CD4-positive, alpha-beta T cell treated with Interleukin-6 for 4 hours (primary cell): ENCODE results near the gene KLHL40.

Experiments used
- DNase-seq: peaks from one replicate; pipeline ENCODE4 v3.0.0-alpha.2; 2020; ENCODE audit warnings: mixed read lengths

Gene KLHL40, protein sequence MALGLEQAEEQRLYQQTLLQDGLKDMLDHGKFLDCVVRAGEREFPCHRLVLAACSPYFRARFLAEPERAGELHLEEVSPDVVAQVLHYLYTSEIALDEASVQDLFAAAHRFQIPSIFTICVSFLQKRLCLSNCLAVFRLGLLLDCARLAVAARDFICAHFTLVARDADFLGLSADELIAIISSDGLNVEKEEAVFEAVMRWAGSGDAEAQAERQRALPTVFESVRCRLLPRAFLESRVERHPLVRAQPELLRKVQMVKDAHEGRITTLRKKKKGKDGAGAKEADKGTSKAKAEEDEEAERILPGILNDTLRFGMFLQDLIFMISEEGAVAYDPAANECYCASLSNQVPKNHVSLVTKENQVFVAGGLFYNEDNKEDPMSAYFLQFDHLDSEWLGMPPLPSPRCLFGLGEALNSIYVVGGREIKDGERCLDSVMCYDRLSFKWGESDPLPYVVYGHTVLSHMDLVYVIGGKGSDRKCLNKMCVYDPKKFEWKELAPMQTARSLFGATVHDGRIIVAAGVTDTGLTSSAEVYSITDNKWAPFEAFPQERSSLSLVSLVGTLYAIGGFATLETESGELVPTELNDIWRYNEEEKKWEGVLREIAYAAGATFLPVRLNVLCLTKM

DNA sequence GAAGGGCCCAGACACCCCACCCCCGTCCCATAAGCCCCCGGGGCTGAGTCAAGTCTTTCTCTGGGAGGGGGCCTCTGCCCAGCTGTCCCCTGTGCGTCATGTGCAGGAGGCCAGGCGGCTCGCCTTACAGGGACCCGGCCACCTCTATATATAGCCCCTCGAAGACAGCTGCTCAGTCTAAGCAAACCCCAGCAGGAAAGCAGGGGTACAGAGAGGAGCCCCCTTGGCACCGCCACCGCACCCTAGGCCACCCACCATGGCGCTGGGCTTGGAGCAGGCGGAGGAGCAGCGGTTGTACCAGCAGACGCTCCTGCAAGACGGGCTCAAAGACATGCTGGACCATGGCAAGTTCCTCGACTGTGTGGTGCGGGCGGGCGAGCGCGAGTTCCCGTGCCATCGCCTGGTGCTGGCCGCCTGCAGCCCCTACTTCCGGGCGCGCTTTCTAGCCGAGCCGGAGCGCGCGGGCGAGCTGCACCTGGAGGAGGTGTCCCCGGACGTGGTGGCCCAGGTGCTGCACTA is at the start of gene KLHL40:
TSS of gene KLHL40 (plus strand) at position 175 of the 519 bp plus-strand sequence. CDS start at position 257, 82 bp downstream.
- DNase-seq: no peak

DNA sequence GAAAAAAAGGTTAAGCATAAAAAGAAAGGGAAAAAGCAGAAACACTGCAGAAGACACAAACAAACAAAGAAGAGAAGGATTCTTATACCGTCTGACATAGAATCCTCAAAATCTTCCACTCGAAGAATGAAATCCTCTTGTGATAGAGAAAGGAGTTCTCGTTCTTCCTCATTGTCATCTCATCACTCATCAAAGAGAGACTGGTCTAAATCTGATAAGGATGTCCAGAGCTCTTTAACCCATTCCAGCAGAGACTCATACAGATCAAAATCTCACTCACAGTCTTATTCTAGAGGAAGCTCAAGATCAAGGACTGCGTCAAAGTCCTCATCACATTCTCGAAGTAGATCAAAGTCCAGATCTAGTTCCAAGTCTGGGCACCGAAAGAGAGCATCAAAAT is 48.3 kb upstream of the KLHL40 start:
- no peak for DNase-seq

DNA sequence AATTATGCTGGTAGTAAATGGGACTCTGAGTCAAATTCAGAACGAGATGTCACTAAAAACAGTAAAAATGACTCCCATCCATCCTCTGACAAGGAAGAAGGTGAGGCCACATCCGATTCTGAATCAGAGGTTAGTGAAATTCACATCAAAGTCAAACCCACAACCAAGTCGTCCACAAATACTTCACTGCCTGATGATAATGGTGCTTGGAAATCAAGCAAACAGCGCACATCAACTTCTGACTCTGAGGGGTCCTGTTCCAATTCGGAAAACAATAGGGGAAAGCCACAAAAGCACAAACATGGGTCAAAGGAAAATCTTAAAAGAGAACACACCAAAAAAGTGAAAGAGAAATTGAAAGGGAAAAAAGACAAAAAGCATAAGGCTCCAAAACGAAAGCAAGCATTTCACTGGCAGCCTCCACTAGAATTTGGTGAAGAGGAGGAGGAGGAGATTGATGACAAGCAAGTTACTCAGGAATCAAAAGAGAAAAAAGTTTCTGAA is 46.9 kb upstream of the KLHL40 start:
- peak; percentile 47 for DNase-seq

DNA sequence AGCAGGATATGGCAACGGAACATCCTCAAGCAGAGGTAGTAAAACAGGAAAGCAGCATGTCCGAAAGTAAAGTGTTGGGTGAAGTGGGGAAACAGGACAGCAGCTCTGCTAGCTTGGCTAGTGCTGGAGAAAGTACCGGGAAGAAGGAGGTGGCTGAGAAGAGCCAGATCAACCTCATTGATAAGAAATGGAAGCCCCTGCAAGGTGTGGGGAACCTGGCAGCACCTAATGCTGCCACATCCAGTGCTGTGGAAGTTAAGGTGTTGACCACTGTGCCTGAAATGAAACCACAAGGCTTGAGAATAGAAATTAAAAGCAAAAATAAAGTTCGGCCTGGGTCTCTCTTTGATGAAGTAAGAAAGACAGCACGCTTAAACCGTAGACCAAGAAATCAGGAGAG is 46.1 kb upstream of the KLHL40 start:
- no peak for DNase-seq

DNA sequence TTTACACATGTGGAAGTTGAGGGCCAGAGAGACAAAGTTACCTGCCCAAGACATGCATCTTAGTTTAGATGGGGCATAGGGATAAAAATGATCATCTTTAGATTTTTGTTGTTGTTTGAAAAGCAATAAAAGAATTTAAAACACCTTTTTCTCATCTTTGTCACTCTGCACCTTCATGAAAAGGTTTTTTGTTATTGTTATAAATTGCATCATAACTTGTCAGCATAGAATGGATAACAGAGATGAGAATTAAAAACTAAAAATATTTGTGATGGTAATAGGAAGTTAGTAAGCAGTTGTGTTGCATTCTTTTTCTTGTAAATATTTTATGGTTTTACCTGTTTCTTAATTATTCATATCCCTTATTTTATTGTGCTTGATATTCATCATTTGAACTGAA is 45.2 kb upstream of the KLHL40 start:
- no peak for DNase-seq

DNA sequence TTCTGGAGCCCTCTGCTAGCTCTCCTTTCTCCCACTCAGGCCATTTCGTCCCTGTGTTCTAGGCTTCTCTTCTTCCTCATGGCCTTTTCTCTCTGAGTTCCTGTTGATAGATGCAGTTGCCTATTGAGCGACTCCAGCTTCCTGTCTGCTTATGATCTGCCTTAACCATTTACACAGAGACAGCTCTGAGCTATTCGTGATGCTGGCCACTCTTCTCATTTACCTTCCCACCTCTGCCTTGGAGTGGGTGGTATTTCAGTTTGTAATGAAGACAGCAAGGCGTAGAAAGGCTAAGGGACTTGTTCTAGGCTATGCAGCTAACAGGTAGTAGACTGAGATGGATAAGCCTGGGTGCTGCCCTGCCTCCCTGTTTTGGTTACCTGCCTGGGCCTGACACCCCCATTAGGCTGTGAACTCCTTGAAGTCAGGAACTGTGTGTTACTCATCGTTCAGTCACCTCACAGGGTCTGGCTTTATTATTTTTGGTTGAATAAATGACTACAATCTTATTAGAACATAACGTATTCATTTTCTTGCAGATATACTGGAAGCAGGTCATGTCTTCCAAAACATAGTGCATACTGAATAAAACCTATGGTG is 44.5 kb upstream of the KLHL40 start:
- no peak for DNase-seq

DNA sequence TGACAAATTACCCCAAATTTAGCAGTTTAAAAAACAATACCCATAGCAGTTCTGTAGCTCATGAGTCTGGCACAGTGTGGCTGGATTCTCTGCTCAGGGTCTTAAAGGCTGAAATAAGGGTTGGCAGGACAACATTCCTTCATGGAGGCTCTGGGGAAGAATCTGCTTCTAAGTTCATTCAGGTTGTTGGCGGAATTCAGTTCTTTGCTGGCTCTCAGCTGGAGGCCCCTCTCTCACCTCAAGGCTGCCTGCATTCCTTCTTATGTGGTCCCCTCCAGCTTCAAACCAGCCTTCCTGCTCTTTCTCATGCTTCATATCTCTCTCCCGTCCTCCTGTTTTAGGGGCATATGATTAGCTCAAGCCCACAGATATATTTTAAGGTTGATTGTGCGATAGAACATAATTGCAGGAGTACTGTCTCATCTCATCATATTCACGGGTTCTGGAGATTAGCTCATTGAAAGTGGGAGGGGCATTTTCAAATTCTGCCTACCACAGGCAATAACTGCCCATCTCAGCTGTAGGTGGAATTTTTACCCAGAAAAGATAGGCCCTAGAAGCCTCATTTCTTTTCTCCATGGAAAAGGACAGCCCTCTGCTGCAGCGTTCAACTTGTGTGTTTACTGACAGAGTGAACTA is 37.4 kb upstream of the KLHL40 start:
- no peak for DNase-seq

DNA sequence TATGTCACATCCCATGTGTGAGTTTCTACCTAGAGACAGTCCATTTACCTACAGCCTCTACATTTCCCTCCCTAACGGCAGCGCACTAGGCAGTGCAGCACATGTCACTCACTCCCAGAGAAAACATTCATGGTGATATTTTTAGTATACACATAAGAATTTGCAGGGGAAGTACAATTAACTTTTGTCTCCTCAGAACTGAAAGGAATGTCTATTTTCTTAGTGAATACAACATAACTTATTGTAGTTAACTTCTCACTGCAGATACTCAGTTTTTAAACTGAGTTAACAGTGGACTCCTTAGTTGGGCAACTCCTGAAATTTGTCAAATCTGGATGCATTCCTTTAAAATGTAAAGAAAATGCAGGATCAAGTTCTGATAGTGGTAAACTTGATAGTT is 36.3 kb upstream of the KLHL40 start:
- no peak for DNase-seq

DNA sequence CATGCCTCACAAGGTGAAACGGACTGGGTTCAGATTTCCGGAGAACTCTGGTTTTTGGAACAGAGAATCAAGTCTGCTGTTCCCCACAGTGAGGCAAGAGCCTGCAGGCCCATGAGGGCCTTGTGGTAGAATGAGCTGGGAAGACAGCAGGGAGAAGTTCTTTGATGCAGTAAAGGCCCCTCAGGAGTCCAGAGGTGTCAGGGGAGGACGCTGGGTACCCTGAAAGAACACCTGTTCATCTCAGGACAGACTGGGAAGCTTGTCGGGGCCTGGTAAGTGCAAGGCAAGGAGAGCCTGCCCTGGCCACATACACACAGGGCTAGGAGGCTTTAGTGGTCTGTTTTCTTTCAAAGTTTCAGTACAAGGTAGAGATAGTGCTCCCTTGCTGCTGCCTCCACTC is 35.6 kb upstream of the KLHL40 start:
- DNase-seq: no peak

DNA sequence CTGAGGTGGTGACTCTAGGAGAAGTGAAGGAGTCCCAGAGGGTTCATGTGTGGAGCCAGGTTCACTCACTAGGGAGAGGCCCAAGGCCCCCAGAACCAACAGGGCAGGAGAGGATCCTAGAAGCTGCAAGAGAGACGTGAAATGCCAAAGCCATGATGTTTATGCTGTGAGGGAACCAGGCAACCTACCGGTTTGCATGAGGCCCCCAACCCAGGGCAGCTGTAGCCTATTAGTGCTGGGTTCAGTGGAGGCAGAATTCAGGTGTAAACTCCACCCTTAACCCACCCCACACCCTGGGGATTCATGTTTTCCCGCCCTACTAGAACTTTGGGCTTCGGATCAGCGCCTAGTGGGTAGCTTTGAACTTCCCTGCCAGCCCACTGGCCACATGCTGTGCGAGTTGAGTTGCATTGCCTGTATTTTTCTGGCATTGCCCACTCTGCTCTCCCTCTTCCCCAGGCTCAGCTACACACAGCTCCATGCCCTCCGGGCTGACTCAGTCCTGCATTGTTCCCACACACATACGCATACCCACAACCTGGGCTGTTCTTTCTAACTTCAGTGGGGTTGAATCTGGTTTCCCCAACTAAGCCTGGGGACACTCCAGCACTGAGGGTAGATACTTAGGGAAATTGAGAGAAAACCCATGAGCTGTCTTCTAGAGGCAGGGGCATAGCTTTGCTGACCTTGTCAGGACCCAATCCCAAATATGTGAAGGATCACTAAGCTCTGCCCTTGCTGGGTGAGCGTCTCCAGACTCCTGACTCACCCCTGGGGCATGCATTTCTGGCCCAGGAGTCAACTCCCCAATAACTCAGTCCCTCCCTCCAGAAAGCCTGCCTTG is 33.9 kb upstream of the KLHL40 start:
- no peak for DNase-seq

DNA sequence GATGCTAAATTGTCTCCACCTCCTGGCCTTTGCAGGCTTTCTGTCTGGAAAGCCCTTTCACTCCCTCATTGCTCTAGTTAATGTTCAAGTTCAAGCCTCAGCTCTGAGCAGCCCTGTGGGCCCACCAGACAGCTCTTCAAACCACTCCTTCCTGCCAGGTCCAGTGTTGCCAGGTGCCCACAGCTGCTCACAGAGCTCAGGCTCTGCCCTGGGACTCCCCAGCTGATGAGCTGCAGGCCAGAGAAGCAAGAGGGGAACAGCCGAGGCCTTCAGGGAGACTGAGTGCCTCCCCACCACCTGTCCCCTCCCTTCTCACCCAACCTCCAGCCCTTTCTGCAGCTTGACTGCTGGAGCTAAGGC is 33.1 kb upstream of the KLHL40 start:
- no peak for DNase-seq

DNA sequence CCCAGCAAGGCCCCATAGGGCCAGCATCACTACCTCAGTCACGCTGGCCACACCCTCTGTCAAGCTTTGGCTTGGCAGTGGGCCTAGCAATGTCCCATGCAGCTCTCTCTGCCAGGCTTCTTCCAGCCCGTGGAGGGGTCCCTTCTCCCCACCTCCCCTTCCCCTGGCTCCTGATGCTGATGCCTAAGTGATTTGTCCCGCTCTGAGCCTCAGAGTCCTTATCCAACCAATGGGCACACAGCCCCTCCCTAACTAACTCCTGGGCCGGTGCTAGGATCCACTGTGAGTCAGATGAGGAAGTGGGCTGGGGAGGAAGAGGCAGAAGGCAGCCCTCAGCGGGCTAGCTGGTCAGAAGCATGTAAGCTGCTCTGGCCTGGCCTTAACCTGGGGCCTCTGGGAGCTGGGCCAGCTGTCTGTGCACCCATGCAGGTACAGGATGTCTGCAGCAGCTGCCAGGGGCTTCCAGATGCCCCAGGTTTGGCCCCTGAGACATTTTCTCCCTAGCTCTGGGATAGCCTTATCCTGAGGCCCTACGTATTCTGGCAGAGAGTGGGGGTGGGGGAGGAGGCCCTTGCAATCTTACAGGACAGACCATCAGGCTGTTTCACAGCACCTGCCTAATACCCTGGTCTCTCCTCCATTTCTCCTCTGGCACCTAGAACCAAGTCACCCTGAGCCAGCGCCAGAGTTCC is 32.6 kb upstream of the KLHL40 start:
- DNase-seq: no peak

DNA sequence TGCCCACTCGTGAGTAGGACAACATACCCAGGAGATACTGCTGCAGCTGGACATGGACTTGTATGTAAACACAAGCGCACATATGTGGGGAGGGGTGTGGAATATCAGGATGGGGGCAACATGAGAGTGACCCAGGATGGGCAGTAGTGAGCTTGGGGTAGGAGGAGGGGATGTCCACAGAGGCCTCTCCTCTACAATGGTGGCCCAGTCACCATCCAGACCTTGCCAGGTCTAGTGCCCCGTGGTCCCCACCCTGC is 32.1 kb upstream of the KLHL40 start:
- DNase-seq: no peak

DNA sequence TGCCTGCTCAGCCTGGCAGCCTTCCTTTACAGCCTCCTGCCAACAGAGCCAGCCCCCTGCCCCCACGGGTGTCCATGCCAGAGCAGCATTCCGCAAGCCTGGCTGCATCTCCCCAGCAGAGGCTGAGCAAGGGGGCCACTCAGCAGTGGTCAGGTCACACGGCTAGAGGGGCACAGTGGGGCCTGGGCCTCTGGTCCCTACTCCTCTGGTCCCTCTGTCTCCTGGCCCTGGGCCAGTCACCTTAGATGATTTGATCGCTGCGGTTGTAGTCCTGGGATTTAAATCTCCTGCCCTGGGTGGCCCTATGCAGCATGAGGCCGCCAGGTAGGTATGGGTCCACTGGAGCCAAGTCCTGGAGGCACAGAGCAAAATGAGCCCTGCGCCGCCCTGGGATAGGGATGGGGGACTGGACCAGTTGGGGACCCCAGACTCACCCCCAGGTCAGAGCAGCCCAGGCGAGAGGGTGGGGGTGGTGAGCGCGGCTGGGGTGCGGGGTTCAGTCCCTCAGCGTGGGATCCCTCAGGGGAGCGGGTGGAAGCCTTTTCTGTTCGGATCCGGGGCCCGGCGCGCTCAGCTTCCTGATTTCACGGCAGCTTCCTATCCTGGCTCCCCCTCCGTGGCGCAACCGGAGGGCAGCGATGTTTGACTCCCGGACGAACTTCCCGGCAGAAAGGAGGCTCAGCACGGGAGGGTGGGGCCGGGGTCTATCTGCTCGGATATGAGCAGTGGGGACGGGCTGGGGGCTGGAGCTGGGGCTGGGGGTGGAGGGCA is 31.6 kb upstream of the KLHL40 start, which contains the start of gene ZBTB47:
TSS of gene ZBTB47 (plus strand) at position 138 of the 771 bp plus-strand sequence. CDS start 4,659 bp downstream, outside the sequence.
- peak; percentile 41 for DNase-seq

DNA sequence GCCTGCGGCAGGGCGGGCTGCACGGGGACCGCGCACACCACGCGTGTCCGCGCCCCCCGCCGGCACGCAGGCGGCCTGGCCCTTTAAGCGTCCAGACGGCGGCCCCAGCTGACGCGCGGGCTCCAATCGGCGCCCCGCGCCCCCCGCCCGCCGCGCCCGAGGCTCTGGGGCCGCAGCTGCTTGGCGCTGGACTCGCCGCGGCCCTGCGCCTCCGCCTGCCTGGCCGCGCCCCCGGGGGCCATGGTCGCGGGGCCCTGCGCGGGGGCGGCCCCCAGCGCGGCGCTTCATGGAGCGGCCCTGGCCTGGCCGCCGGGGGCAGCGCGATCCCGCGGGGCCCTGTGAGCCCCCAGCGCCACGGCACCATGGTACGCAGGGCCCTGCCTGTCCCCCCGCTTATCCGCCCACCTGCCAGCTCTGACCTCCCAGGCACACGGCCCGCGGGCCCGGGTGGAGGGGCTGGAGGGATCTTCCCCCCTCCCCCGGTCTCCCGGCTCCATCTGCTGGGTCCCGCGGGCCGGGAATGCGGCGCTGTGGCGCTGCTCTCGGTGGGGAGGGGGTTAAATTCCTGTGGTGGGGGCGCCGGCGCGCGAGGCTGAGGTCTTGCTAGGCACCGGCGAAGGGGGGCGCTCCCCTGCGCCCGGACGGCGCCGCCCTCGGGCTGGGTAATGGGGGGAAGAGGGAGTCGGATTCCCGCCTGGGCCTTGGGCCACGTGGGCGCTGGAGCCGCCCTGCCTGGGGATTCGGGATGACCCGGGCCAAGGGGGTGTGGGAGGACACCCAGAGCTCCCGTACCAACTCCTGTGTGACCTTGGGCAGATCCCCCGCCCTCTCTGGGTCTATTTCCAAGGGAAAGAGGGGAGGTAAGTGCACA is 30.8 kb upstream of the KLHL40 start:
- no peak for DNase-seq

DNA sequence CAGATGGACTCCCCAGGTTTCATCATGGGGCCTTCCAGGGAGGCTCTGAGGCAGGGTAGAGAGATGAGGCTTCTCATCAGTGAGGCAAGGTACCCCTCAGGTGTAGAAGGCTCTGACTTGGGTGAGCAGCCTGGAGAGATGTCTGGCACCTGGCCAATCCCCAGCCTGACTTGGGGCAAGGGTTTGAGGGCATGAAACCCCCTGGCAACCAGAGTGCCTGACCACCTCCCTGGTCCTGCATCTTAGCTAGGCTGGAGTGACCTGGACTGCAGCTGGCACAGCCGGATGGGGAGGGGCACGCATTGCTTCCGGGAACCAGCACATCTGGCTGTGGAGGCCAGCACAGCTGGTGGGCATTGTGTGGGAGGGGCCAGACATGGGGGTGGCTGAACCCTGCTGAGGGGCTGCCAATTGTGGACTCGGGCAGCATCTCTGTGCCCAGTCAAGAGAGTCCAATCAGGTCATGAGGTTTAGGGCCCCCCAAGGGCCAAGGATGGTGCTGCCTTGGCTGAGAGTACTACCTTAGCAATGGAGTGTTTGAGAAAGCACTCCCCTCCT is 29.9 kb upstream of the KLHL40 start:
- peak; percentile 21 for DNase-seq

DNA sequence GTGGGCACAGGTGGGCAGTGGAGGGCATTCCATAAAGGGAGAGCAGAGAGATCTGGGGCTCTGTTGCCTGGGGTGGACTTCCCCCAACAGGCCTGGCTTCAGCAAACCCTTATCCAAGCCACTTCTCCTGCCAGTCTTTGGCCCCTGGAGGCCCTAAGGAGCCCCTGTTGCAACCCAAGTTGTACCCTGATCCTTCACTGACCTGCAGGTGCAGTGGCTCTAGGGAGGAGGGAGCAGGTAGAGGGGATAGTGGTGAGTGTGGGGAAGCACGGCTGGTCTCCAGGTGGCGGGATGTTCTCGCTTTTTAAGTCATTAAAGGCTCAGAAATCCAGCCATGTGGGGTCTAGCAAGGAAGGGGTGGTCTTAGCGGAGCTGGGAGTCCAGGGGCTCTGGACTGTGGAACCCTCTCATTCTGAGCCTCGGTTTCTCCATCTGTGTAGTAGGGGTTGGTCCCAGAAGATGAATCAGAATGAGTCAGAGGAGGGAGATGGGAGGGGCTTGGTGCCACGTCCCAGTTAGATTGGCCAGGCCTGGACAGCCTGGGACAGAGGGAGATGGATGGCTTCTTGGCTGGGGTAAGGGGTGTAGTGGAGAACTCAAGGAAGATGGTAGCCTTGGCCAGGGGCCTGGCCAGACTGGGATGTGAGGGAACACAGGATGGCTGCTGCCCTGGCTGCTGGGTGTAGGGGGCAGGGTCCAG is 29.2 kb upstream of the KLHL40 start:
- no peak for DNase-seq

DNA sequence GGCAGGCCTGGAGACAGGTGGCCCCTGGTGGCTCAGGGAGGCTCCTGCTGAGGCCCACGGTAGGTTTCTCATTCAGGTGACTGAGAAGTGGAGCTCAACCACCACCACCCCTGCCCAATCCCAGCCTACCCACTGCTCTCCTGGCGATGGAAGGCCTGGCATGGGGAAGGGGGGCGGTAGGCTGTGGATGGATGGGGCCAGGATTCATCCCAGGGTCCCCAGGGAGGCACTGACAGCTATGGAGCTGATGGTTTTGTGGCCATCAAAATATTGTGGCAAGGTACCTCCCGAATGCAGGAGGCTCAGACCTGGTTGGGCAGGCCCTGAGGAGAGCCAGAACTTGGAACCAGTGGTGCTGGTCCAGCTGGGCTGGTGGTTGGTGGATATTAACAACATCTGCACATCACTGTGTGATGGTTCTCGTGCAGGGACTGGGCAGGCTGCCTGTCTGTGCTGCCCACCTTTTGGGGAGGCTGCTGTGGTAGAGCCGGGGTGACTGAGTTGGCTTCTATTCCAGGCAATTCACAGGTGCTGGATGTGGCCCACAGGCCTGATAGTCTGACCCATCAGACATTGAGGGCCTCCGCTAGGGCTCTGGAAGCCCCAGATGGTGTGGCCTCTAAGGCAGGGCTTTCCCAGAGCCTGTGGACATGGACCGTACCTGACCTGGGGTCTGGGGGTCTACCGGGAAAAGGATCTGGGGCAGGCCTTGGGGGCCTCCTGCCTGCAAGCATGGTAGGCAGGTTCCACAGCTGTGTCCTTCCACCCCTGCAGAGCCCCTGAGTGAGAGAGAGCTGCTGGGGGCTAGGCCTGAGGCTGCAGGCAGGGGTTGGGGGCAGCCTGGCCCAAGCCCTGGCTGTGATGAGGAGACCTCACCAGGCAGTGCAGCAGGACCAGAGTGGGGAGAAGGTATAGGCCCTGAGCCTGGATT is 28.4 kb upstream of the KLHL40 start:
- DNase-seq: no peak
